ENCODE measurements around the gene DNAJA2. TPM values are rescaled to one million over a fixed set of nuclear protein-coding genes. Genes with fewer than 3 reads are reported as not detected.

DNAJA2 gene
- total and polyA plus RNA-seq, 2 donors (not counting 3 experiments of a cell fraction or from before 2014, with no cell fraction given): 6.4 to 61.4 TPM

DNA sequence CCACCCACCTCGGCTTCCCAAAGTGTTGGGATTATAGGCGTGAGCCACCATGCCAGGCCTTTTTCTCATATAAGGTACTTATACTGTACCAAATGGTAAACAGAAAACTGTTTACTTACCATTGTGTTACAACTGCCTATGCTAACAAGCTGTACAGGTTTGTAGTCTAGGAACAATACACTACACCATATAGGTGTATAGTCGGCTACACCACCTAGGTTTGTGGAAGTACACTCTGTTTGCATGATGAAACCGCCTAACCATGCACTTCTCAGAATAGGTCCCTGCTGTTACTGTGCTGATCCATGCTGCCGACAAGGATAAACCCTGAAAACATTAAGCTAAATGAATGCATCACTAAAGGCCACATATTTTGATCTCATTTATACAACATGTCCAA is 18.9 kb downstream of the DNAJA2 start:
- DNase-seq (ENCODE audit: low read depth, low spot score) (no peak), FAIRE-seq (no peak)
- H3K27ac ChIP-seq (ENCODE audit: insufficient read depth, low read depth, low read length): no peak overlapping the region
- H4K20me1 ChIP-seq (replicated peaks; ENCODE audit: control insufficient read depth, extremely low read depth, insufficient read depth, low read length): no peaks in the 10 kb centered on the region
- no peak overlapping the region for H2AFZ ChIP-seq (ENCODE audit: low read depth, low read length)
- CTCF ChIA-PET: no interaction called here
- TF ChIP-seq FOS (IDR thresholded peaks at IDR 0.05; ENCODE audit: borderline replicate concordance, insufficient read depth, low read length): no peak
- no peak for TF ChIP-seq EZH2 (IDR thresholded peaks at IDR 0.05; ENCODE audit: borderline replicate concordance, low read depth, low read length, severe bottlenecking)
- no peak for TF ChIP-seq MYC (IDR thresholded peaks at IDR 0.05; ENCODE audit: low read depth, low read length)
- TF ChIP-seq, protein P1, sequence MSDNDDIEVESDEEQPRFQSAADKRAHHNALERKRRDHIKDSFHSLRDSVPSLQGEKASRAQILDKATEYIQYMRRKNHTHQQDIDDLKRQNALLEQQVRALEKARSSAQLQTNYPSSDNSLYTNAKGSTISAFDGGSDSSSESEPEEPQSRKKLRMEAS (IDR thresholded peaks at IDR 0.05; ENCODE audit: insufficient read depth, insufficient read length): no peak
- TF ChIP-seq POLR2A (IDR thresholded peaks at IDR 0.05; ENCODE audit: low read depth, low read length): no peak
- TF ChIP-seq GATA2 (IDR thresholded peaks at IDR 0.05; ENCODE audit: insufficient read depth, insufficient read length, low read depth, low read length): no peak
- no peak for TF ChIP-seq POLR2AphosphoS5 (IDR thresholded peaks at IDR 0.05; ENCODE audit: insufficient read depth, low read depth, low read length)
- TF ChIP-seq JUN (IDR thresholded peaks at IDR 0.05; ENCODE audit: borderline replicate concordance, insufficient read depth, insufficient read length, low read depth): no peak
- TF ChIP-seq, protein P2, sequence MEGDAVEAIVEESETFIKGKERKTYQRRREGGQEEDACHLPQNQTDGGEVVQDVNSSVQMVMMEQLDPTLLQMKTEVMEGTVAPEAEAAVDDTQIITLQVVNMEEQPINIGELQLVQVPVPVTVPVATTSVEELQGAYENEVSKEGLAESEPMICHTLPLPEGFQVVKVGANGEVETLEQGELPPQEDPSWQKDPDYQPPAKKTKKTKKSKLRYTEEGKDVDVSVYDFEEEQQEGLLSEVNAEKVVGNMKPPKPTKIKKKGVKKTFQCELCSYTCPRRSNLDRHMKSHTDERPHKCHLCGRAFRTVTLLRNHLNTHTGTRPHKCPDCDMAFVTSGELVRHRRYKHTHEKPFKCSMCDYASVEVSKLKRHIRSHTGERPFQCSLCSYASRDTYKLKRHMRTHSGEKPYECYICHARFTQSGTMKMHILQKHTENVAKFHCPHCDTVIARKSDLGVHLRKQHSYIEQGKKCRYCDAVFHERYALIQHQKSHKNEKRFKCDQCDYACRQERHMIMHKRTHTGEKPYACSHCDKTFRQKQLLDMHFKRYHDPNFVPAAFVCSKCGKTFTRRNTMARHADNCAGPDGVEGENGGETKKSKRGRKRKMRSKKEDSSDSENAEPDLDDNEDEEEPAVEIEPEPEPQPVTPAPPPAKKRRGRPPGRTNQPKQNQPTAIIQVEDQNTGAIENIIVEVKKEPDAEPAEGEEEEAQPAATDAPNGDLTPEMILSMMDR (IDR thresholded peaks at IDR 0.05; ENCODE audit: extremely low read depth in 1 of 2, insufficient read depth in 1 of 2, low read depth in 1 of 2, low read length in 2 of 2): no peak
- no peaks in the 10 kb centered on the region for H3K9me3 ChIP-seq (replicated peaks; ENCODE audit: control insufficient read depth, insufficient read depth, low read length)
- dilution Hi-C loops (cut with MboI; ENCODE audit: extremely low pct_ligation_motif_present, low sequenced_read_pairs): no loop called here
- H3K27me3 ChIP-seq (ENCODE audit: control insufficient read depth in 2 of 2, insufficient read depth in 2 of 2, low read length in 2 of 2): no peaks in the 10 kb centered on the region
- H3K4me3 ChIP-seq (replicated peaks in 1 of 3; ENCODE audit: insufficient read depth in 1 of 3, low read depth in 1 of 3, low read length in 3 of 3): no peak overlapping the region
- intact Hi-C loops (cut with micrococcal nuclease): no loop called here
- peaks cover 2% of the 10 kb centered on the region for H3K79me2 ChIP-seq (ENCODE audit: control insufficient read depth, insufficient read depth, low read length)
- H3K9ac ChIP-seq (replicated peaks; ENCODE audit: extremely low read depth, insufficient read depth, low read length): no peak overlapping the region
- no peak overlapping the region for H3K4me2 ChIP-seq (ENCODE audit: insufficient read depth, low read length)
- peaks cover 10 to 20% of the 10 kb centered on the region in 2 experiments for H3K36me3 ChIP-seq (ENCODE audit: control insufficient read depth in 2 of 2, extremely low read depth in 1 of 2, insufficient read depth in 2 of 2, low read length in 2 of 2)
- no peaks in the 10 kb centered on the region for H3K4me1 ChIP-seq (ENCODE audit: control insufficient read depth, extremely low read depth, insufficient read depth, low read length)
- no peaks in the 10 kb centered on the region for H3K9me1 ChIP-seq (replicated peaks; ENCODE audit: control insufficient read depth, extremely low read depth, insufficient read depth, low read length)
- no TSS peak for BruUV-seq (replicated peaks)
- POLR2A ChIA-PET: interaction anchor here (0.6 kb wide), 1 partner anchor 137 kb away, joined by 6 read pairs; no protein-coding TSS in a partner anchor
